OCI-LY7 (cell line): ENCODE measurements around the gene COL4A1. TPM values are rescaled to one million over a fixed set of nuclear protein-coding genes. Genes with fewer than 3 reads are reported as not detected.

Experiments
- BruUV-seq: library from RNA; stranded (reverse); fragments of 400-500 nt; replicated peaks from 2 replicates; lab custom pipeline; 2021; lab: Mats Ljungman, UMichigan
- CTCF ChIA-PET: fragments of 300-600 bp; sonication (Branson Sonifier 250); formaldehyde crosslinking; loops from one replicate; lab custom pipeline; 2022; ENCODE audit warnings: antibody characterized with exemption; ENCODE audit not compliant: unreplicated experiment; lab: Charles Lee
- POLR2A ChIA-PET: fragments of 300-600 bp; sonication (Branson Sonifier 250); formaldehyde crosslinking; loops from one replicate; lab custom pipeline; 2022; ENCODE audit warnings: antibody characterized with exemption; lab: Charles Lee
- DNase-seq: peaks from one replicate; pipeline ENCODE4 v3.0.0-alpha.2; 2015; ENCODE audit warnings: low spot score
- H2AFZ ChIP-seq: fragments of 200-600 bp; sonication (generic), shearing (Covaris generic); 2 replicates; pipeline ENCODE4 v1.6.1; 2014; ENCODE audit warnings: mild to moderate bottlenecking, antibody characterized with exemption, low read length, moderate library complexity
- H3K27ac ChIP-seq: fragments of 200-600 bp; sonication (generic); 2 replicates; pipeline ENCODE4 v1.5.1; 2014; ENCODE audit warnings: mixed run types, low read depth, mild to moderate bottlenecking, moderate library complexity, low read length, inconsistent platforms; ENCODE audit not compliant: poor library complexity, severe bottlenecking
- H3K36me3 ChIP-seq: fragments of 200-600 bp; sonication (generic); 2 replicates; pipeline ENCODE4 v1.6.1; 2014; ENCODE audit warnings: mild to moderate bottlenecking, antibody characterized with exemption, low read length, moderate library complexity, mixed read lengths; ENCODE audit not compliant: insufficient read depth
- H3K4me1 ChIP-seq: fragments of 200-600 bp; sonication (generic); 2 replicates; pipeline ENCODE4 v1.5.1; 2014; ENCODE audit warnings: mild to moderate bottlenecking, low read length; ENCODE audit not compliant: insufficient read depth, poor library complexity, severe bottlenecking
- H3K4me2 ChIP-seq: fragments of 200-600 bp; sonication (generic); 2 replicates; pipeline ENCODE4 v1.6.1; 2014; ENCODE audit warnings: mild to moderate bottlenecking, low read length
- H3K4me3 ChIP-seq: fragments of 200-600 bp; sonication (generic); 2 replicates; pipeline ENCODE4 v1.5.1; 2014; ENCODE audit warnings: mild to moderate bottlenecking, low read depth, low read length; ENCODE audit not compliant: poor library complexity, severe bottlenecking
- H3K79me2 ChIP-seq: fragments of 200-600 bp; sonication (generic); 2 replicates; pipeline ENCODE4 v1.6.1; 2016; ENCODE audit warnings: low read depth, mild to moderate bottlenecking, low read length, moderate library complexity, mixed read lengths; ENCODE audit not compliant: insufficient read depth
- H3K9me2 ChIP-seq: fragments of 200-600 bp; sonication (generic); 2 replicates; pipeline ENCODE4 v1.6.1; 2016; ENCODE audit warnings: mild to moderate bottlenecking, low read length, mixed read lengths; ENCODE audit not compliant: insufficient read depth
- H3K9me3 ChIP-seq: fragments of 200-600 bp; sonication (generic); 2 replicates; pipeline ENCODE4 v1.6.1; 2014; ENCODE audit warnings: mild to moderate bottlenecking, mixed run types, low read length, mixed read lengths
- H4K20me1 ChIP-seq: fragments of 200-600 bp; sonication (generic); 2 replicates; pipeline ENCODE4 v1.6.1; 2014; ENCODE audit warnings: mild to moderate bottlenecking, antibody characterized with exemption, low read length, moderate library complexity, mixed read lengths; ENCODE audit not compliant: insufficient read depth
- CTCF ChIP-seq: fragments of 200-600 bp; sonication (generic); conservative IDR thresholded peaks from 2 replicates; pipeline ENCODE4 v1.5.1; 2014; ENCODE audit warnings: mild to moderate bottlenecking, antibody characterized with exemption, low read length, moderate library complexity, mixed read lengths
- EZH2phosphoT487 ChIP-seq: fragments of 200-600 bp; sonication (generic); IDR thresholded peaks from 2 replicates; pipeline ENCODE4 v1.6.1; 2018; ENCODE audit warnings: low read depth, borderline replicate concordance, mild to moderate bottlenecking, mixed run types, antibody characterized with exemption, low read length, moderate library complexity, mixed read lengths
- intact Hi-C: fragments of 100-400 bp; cut with micrococcal nuclease; formaldehyde crosslinking; loops from one replicate; pipeline ENCODE4 v1.10.0; 2022; ENCODE audit not compliant: unreplicated experiment
- total RNA-seq, 2 experiments: library from RNA; depleted of rRNA in 1 of 2; stranded (reverse); fragments of >200 nt in 1 of 2; shearing (Covaris generic) in 1 of 2; gene quantifications; 2 replicates each; pipeline ENCODE4 v1.2.3, GENCODE V29; 2014 to 2022

The COL4A1 gene
- total RNA-seq, 2 experiments from 2014 or later = 0.06 TPM; not detected in 1

- no peak for DNase-seq
- intact Hi-C loops = no loop called here
- Histone ChIP-seq H4K20me1 (no peaks in the 10 kb centered on the region), H2AFZ (no peak overlapping the region), H3K36me3 (no peaks in the 10 kb centered on the region), H3K4me2 (no peak overlapping the region), H3K9me2 (no peaks in the 10 kb centered on the region), H3K79me2 (no peaks in the 10 kb centered on the region), H3K27ac (no peak overlapping the region), H3K9me3 (no peaks in the 10 kb centered on the region), H3K4me1 (no peaks in the 10 kb centered on the region), H3K4me3 (no peak overlapping the region)
- no TSS peak for BruUV-seq
- CTCF ChIA-PET = no interaction called here
- POLR2A ChIA-PET = interaction anchor here (0.5 kb wide), 1 partner anchor 18 kb away, joined by 3 read pairs; no protein-coding TSS in a partner anchor
- no peak for TF ChIP-seq EZH2phosphoT487
- no peak for TF ChIP-seq CTCF
Observed at GRCh38 chr13:110227416-110227815, 79.5 kb downstream of the COL4A1 start.

- H3K27ac ChIP-seq = no peak overlapping the region
- no peak overlapping the region for H3K4me3 ChIP-seq
- BruUV-seq = no TSS peak
- no peaks in the 10 kb centered on the region for H3K9me2 ChIP-seq
- ChIA-PET POLR2A (no interaction called here), CTCF (no interaction called here)
- H4K20me1 ChIP-seq = no peaks in the 10 kb centered on the region
- H3K4me1 ChIP-seq = no peaks in the 10 kb centered on the region
- DNase-seq = no peak
- TF ChIP-seq CTCF = no peak
- no peak for TF ChIP-seq EZH2phosphoT487
- H3K9me3 ChIP-seq = no peaks in the 10 kb centered on the region
- H3K4me2 ChIP-seq = no peak overlapping the region
- intact Hi-C loops = no loop called here
- H3K79me2 ChIP-seq = no peaks in the 10 kb centered on the region
- H2AFZ ChIP-seq = no peak overlapping the region
- no peaks in the 10 kb centered on the region for H3K36me3 ChIP-seq
Observed at GRCh38 chr13:110225609-110226574, 81.1 kb downstream of the COL4A1 start.

- POLR2A ChIA-PET = no interaction called here
Observed at GRCh38 chr13:110225003-110225402, 82.0 kb downstream of the COL4A1 start.

More at GRCh38 chr13:110225003-110225402, 82.0 kb downstream of the COL4A1 start:
- Histone ChIP-seq H4K20me1 (no peaks in the 10 kb centered on the region), H3K4me2 (no peak overlapping the region), H3K27ac (no peak overlapping the region), H3K4me1 (no peaks in the 10 kb centered on the region), H3K9me3 (no peaks in the 10 kb centered on the region), H3K4me3 (no peak overlapping the region), H2AFZ (no peak overlapping the region), H3K79me2 (no peaks in the 10 kb centered on the region), H3K9me2 (no peaks in the 10 kb centered on the region), H3K36me3 (no peaks in the 10 kb centered on the region)
- intact Hi-C loops = no loop called here
- TF ChIP-seq EZH2phosphoT487 (no peak), CTCF (no peak)
- no TSS peak for BruUV-seq
- CTCF ChIA-PET = no interaction called here
- DNase-seq = no peak
